NCI-H82 treated with DMSO at 0.1 percent for 48 hours (cell line): ENCODE measurements around the gene STOML1.
A peak's percentile ranks its signal among the peaks of the same experiment; 100 is the strongest.

Experiments used
- DNase-seq: peaks from one replicate; lab custom pipeline; 2025; ENCODE audit not compliant: unreplicated experiment; lab: John Stamatoyannopoulos, UW

The STOML1 gene, protein sequence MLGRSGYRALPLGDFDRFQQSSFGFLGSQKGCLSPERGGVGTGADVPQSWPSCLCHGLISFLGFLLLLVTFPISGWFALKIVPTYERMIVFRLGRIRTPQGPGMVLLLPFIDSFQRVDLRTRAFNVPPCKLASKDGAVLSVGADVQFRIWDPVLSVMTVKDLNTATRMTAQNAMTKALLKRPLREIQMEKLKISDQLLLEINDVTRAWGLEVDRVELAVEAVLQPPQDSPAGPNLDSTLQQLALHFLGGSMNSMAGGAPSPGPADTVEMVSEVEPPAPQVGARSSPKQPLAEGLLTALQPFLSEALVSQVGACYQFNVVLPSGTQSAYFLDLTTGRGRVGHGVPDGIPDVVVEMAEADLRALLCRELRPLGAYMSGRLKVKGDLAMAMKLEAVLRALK

DNA sequence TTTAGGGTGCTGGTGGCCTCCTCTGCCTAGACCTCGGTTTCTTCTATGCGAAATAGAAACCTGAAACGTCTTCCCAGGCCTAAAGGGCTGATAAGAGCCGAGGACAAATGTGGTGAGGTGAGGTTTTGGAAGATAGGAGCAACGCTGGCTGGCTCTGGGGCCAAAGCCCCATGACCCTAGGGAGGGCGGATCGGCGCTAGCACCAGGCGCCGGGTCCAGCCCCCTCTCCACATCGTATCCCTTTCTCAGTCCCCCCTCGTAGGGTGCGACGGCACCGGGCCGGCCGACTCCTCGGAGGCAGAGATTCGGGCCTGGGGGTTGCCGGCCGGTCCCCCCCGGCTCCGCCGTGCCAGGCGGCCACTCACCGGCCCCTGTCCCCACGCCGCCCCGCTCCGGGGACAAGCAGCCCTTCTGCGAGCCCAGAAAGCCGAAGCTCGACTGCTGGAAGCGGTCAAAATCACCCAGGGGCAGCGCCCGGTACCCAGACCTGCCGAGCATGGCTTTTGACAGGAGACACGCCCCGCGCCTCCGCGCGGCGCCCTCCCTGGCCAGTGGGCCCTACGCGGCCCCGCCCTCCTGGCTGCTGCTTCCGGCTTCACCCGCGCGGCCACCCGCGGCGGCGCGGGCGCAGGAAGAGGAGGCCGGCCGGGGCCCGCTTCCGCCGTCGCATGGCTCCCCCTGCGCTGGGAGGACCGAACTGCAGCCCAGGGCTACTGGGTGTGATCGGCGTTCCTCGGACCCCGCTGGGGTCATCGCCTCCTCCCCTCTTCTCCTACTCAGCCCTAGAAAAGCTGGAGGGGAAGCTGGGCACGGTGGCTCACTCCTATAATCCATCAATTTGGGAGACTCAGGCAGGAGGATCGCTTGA lies at the start of gene STOML1:
Gene STOML1 (minus strand): TSS at position 570 of the 868 bp plus-strand sequence. CDS start 72 bp downstream, at position 498.
- DNase-seq, result peak; percentile 61

DNA sequence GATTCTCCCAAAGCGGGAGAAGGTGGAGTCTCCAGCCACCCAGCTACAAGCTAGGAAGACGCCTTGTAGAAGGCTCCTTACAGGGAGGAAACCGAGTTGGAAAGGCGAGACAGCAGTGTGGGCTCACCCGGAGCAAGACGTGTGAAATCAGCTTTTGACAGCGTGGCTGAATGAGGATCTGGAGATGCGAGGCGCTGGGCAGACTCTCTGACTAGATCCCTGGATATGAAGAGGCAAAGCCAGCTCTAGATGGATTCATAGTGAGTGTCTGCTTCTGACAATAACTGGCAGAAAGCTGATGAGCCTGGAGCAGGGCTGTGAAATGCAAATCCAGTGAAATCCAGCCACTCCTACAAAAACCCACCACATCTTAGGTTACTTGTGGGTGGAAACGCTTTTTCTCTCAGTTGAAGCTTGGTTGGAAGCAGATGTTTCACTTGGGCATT lies 49.2 kb upstream of the STOML1 start:
- no peak for DNase-seq

DNA sequence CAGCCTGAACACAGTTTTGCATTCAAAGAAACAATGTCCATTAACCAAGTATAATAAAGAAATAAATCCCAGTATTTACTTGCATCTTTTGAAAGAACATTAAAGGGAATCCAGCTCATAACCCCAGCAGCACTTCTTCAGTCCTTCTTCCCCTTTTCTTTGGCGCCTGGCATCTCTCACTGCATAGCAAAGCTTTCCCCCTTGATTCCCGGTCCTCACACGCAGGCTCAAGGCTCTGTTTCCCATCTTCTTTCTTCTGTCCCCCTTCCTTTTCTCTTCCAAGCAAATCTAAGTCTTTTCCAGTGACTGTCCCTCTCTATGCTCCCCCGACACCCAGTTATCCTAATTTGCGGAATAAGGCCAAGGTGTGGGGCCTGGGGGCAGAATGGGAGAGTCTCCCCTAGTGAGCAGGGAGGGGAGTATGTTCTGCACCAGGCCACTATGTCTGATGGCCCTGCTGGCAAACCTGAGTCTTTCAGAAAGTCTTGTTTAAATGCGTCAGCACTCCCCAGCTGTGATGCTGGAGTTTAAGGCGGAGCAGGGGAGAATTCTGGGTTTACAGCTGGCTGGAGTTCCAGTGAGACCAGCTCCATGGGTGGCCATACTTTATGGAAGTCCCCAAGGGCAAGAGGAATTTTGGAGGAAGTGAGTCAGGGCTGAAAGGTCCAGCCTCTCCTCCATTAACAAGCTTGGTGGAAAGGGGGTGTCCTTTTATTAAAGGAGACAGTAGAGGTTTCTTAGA lies 48.2 kb upstream of the STOML1 start:
- DNase-seq, result no peak

DNA sequence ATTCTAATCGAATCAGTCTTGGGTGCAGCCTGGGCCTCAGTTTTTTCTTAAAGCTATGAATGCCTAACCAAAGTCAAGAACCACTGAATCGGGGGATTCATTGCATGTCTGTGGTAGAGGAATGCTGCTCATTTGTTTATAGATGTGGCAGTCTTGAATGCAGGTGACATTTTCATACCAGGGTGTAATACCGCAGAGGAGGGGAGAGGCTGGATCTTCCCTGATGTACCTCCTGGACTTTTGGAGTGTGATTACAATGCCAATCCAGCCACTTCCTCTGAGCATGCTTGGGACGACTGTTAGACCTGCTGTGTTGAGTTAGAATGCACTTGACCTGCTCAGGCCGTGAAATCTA lies 47.5 kb upstream of the STOML1 start:
- no peak for DNase-seq

DNA sequence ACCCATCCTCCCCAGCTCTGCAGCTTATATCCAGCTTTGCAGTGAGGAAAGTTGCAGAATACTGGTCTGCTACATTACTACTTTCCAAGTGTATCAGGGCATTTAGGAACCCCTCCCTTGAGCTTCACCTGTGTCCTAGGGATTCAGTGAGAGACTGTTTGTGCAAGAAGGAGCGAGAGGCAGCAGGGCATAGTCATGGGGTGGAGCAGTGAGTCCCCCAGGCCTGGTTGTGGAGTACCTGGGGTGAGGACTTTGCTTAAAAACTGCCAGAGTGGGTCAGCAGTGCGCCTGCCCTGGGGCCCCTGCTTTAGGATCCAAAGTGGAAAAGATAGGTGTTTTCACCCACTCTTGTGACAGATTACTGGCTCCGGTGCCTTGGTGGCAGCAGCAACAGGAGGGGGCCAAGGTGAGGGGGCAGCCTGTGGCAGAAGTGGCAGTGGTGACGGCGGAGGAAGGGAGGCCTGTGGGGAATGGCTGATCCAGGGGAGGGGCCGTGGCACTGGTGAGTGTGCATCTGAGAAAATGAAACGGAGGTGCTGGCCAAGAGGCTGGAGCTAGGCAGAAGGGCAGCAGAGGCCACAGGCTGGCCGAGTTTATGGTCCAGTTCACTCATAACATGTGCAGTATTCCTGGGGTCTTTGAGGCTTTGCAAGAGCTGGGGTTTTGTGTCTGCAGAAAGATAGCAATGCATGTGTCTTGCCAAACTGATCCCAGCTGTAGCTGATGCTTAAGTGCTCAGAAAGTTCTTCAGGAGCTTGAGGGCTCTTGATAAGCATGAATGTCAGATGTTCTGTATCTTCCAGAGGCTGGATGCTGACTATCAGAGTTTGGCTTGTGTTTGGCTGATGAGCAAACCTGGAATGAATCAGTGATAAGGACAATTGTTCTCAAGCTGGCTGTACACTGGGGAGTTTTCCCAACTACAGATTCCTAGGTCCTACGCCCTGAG lies 46.9 kb upstream of the STOML1 start:
- DNase-seq, result no peak

DNA sequence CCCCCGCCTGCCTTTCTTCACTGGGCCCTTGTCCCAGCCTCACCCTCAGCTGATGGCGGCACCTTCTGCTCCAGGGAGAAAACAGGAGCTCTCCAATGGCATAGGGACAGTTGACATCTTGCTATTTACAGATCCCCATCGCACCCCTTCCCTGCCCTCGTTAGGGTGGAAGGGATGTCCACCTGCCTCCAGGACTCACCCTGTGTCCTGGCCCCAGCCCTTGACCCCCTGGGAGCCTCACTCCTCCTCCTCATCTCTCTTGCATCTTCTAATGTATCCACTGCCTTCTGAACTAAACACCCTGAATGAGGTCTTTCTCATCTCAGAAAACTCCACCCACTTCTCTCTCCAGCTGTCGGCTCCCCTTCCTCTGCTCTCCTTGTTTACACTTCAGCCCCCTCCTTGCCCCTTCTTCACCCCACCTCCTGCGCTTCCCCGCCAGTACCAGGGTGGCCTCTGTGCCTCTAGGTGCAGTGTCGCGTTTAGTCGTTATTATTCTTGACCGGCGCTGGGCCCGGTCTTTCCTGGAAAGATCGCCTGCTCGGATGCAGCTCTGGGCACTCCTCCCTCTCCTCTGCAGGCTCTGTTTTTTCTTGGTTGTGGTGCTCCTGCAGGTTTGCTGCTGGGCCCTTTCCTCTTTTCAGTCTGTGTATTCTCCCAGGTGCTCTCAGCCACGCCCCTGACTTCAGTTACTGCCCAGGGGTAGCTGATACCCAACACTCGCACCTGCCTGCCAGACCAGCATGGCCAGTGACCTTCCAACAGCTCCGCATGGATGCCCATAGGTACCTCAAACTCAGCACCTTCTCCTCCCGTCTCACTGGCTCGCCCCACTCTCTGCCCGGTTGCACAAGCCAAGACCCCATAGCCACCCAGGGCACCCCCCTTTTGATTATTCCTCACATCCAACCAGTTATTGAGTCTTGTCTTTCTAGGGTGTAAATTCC lies 45.3 kb upstream of the STOML1 start:
- DNase-seq, result no peak

DNA sequence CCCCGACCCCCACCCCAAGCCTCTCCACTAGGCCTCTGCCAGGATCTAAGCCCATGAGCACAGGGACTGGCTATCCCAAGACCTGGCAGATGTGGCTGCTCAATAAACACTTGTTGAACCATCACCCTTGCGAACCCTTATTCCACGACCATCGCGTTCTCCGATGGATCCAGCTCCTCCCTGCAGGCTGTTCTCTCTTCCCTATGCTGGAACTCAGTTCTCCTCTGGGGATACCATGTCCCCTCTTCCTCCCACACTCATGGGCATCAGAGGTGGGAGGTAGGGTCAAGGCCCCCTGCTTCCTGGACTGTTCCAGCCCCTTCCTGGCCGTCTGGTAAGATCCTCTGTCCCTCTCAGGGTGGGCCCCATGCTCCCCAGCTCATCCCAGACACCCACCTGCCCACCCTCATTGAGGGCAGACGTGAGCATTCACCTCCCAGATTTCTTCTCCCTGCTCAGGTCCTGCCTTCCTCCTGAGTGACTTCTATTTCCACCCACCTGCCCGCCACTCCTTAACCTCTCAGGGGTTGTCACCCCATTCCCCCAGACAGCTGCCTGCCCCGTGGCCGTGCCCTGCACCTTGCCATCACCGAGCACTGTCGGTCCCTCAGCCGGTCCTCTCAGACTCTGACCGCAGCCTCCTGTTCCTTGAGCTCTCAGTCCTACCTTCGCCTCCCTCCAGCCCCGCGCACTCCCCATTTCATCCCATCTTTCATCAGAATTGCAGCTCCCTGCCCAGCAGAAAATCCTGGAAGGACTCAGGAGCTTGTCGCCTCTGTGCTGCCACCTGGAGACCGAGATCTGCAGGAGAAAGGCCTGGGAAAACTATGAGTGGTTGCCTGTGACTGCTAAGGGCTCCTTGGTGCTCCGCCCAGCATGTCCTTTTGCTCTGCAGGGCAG lies 44.4 kb upstream of the STOML1 start:
- DNase-seq, result no peak

DNA sequence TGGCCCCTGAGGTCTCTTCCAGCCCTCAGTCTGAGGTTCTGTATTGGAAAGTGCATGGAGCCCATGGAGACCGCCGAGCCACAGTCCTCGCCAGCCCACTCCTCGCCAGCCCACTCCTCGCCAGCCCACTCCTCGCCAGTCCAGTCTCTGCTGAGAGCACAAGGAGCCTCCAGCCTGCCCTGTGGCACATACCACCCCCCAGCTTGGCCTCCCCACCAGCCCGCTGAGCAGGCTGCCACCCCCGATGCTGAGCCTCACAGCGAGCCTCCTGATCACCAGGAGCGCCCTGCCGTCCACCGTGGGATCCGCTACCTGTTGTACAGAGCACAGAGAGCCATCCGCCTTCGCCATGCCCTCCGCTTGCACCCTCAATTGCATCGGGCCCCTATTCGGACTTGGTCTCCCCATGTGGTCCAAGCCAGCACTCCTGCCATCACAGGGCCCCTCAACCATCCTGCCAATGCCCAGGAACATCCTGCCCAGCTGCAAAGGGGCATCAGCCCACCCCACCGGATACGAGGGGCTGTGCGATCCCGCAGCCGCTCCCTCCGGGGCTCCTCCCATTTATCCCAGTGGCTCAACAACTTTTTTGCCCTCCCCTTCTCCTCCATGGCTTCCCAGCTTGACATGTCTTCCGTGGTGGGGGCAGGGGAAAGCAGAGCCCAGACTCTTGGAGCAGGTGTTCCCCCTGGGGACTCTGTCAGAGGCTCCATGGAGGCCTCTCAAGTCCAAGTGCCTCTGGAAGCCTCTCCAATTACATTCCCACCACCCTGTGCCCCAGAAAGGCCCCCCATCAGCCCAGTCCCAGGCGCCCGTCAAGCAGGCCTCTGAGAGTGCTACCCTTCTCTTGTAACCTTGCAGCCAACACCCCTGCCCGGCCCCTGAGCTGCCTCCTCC lies 43.3 kb upstream of the STOML1 start:
- no peak for DNase-seq

DNA sequence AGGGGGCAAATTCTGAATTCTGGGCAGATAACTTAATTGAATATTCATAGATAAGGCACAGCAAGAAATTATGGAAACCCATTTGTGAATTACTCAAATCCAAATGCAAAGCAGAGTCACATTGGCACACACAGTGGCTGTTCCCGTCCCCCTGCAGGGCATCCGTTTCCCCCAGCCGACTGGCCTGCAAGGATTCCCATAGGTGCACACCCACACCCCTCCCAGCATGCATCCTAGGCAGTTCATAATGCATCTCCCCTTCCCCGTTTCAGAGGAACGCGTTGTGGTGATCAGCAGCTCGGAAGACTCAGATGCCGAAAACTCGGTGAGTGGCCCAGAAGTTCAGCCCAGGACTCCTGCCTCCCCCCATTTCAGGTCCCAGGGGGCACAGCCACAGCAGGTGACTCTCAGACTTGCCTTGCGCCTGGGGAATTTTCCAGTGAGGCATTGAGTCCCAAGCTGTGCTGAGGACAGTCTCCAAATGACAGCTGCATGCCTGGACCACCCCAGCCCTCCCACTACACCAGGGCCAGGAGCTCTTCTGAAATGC lies 42.2 kb upstream of the STOML1 start:
- no peak for DNase-seq

DNA sequence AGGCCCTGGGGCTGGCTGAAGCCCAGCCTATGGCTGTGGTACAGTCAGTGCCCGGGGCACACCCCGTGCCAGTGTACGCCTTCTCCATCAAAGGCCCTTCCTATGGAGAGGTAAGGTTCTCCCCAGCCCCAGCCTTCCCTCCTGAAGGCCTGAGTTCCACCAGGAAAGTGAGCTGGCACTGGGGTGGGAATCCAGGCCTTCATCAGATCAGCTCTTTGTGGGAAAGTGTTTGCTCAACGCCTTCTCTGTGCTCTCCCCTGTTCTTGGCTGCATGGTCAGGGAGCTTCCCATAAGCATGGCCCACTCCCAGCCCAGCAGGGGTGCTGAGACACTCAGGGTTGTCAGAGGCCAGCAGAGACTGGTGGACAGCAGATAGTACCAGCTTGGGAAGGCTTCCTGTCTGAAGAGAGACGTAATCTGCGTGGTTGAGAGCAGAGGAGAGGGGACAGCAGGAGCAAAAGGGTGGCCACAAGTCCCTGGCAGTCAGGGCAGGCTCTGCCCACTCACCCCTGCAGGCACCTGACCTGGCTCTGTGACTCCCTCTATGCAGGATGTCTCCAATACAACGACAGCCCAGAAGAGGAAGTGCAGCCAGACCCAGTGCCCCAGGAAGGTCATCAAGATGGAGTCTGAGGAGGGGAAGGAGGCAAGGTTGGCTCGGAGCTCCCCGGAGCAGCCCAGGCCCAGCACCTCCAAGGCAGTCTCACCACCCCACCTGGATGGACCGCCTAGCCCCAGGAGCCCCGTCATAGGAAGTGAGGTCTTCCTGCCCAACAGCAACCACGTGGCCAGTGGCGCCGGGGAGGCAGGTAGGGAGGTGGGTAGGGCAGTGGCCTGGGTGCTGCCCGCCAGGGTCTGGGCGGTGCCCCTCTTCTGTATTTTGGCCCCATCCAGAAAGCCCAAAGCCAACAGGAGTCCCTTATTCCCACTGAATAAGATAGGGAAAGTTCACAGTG lies 40.8 kb upstream of the STOML1 start:
- DNase-seq, result no peak

DNA sequence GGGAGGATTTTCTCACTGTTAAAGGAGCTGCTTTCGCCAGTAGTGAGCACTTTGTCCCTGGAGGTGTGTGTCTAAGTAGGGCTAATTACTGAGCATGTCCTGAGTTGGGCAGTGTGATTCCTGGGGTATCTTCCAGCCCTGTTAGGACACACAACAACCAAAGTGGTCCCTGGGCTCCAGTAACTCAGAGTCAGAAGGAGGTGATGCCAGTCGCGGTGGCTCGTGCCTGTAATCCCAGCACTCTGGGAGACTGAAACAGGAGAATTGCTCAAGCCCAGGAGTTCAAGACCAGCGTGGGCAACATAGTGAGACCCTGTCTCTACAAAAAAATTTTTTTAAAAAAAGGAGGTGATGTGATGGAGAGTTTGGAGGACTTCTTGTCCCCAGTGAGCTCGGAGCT lies 40.0 kb upstream of the STOML1 start:
- no peak for DNase-seq

DNA sequence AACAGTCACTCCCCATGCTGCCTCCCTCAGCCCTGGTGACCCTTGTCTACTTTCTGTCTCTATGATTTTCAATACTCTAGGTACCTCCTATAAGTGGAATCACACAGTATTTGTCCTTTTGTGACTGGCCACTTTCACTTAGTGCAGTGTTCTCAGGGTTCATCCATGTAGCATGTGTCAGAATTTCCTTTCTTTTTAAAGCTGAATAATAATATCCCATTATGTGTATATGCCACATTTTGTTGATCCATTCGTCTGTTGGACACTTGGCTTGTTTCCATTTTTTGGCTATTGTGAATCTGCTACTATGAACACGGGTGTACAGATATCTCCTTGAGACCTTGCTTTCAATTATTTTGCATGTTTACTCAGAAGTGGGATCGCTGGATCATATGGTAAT lies 36.6 kb upstream of the STOML1 start:
- DNase-seq, result no peak

DNA sequence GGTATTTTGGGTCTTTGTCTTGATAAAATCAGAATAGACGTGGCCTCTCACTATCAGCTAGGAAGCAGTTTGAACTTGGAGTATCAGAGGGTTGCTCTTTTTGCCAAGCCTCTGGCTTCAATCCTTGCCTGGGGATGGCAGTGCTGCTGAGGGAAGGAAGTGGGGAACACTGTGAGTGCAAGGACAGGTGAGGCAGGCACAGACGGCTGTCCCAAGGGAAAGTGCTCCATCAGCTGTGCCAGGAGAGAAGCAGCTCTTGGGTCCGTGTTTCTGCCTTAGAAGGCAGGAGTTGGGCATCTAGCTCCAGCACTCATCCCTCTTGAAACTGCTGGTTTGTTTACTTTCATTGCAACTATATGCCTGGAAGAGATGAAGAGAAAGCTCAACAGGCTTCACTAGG lies 35.6 kb upstream of the STOML1 start:
- DNase-seq, result no peak

DNA sequence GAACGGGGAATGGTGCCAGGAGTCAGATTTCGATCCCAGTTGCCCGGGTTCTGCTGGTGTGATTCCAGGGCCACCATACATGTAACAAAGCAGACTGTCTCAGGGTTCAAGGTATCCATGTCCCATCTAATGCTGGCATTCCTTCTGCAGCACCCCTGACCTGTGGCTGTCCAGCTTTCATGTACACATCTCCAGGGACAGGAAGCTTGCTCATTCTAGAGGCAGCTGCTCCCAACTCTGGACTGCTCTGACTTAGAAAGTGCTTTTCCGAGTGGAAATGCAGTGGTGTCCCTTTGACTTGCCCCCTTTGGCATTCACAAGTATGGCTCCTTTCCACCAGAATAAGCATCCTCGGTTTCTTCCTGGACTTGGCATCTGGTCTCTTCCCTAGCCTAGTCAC lies 33.3 kb upstream of the STOML1 start:
- no peak for DNase-seq

DNA sequence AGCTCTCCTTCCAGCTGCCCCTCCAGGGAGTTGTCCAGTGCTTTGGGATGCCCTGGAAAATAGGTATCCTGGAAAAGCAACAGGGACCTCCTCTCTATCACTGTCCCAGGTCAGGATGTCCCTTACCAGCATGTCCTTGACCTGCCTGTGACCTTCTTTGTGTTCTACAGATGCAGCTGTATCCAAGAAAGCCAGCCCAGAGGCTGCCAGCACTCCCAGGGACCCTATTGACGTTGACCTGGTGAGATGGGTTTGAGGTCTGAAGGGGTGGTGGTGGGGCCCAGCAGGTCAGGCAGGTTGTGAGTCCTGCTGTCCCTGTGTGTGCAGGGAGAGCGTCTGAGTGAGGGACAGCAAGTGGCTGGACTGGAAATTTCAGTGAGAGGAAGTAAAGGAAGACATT lies 32.6 kb upstream of the STOML1 start:
- DNase-seq, result no peak
